Endothelial cell of umbilical vein (primary cell): ENCODE measurements around the gene PPP2R2D. TPM values are rescaled to one million over a fixed set of nuclear protein-coding genes. Genes with fewer than 3 reads are reported as not detected.

Experiments used
- BruUV-seq: library from RNA; stranded (reverse); fragments of 400-500 nt; replicated peaks from 2 replicates; lab custom pipeline; 2021; lab: Mats Ljungman, UMichigan
- CTCF ChIA-PET: fragments of 300-600, 350-600 bp; sonication (Branson Sonifier 250); formaldehyde crosslinking; loops from one replicate; lab custom pipeline; 2021; ENCODE audit warnings: antibody characterized with exemption, inconsistent platforms; lab: Charles Lee
- POLR2A ChIA-PET: fragments of 300-600, 350-600 bp; sonication (Branson Sonifier 250); formaldehyde crosslinking; loops from one replicate; lab custom pipeline; 2021; ENCODE audit warnings: antibody characterized with exemption, inconsistent platforms; lab: Charles Lee
- DNase-seq: peaks from one replicate; pipeline ENCODE4 v3.0.0-alpha.2; 2011; ENCODE audit warnings: low read depth, low spot score
- FAIRE-seq: peaks from 2 replicates; lab custom pipeline; 2011; peaks lifted over from hg19 to GRCh38; lab: Jason Lieb, UNC
- H2AFZ ChIP-seq: 2 replicates; pipeline ENCODE4 v1.6.0; 2012; ENCODE audit warnings: low read depth, low read length, control low read depth, inconsistent platforms
- H3K27ac ChIP-seq: 2 replicates; pipeline ENCODE4 v1.5.1; 2011; ENCODE audit warnings: low read depth, mild to moderate bottlenecking, control low read depth, low read length, moderate library complexity; ENCODE audit not compliant: insufficient read depth
- H3K27me3 ChIP-seq, 2 experiments: 2 replicates each; pipeline versions ENCODE4 v1.6.0 to v1.6.1; 2011; ENCODE audit warnings: low read length in 2 of 2, mixed read lengths in 1 of 2; ENCODE audit not compliant: control insufficient read depth in 2 of 2, insufficient read depth in 2 of 2
- H3K36me3 ChIP-seq, 2 experiments: 2 replicates in 1 of 2; 3 replicates in 1 of 2; pipeline ENCODE4 v1.5.1; 2011; ENCODE audit warnings: low read length in 2 of 2, mild to moderate bottlenecking in 1 of 2, moderate library complexity in 1 of 2; ENCODE audit not compliant: control insufficient read depth in 2 of 2, insufficient read depth in 2 of 2; ENCODE audit errors: extremely low read depth in 1 of 2
- H3K4me1 ChIP-seq: 3 replicates; pipeline ENCODE4 v1.5.1; 2011; ENCODE audit warnings: mild to moderate bottlenecking, low read length; ENCODE audit not compliant: control insufficient read depth, insufficient read depth; ENCODE audit errors: extremely low read depth
- H3K4me2 ChIP-seq: 2 replicates; pipeline ENCODE4 v1.6.1; 2011; ENCODE audit warnings: low read length, control low read depth, mixed read lengths; ENCODE audit not compliant: insufficient read depth
- H3K4me3 ChIP-seq, 3 experiments: fragments of 200-600 bp in 1 of 3; sonication (generic), shearing (Covaris generic) in 1 of 3; replicated peaks in 1 of 3; 2 replicates each; pipeline ENCODE4 v1.5.1; 2011 to 2016; ENCODE audit warnings: control low read depth in 3 of 3, low read length in 3 of 3, mild to moderate bottlenecking in 2 of 3, inconsistent platforms in 1 of 3, low read depth in 1 of 3, moderate library complexity in 1 of 3; ENCODE audit not compliant: insufficient read depth in 1 of 3
- H3K79me2 ChIP-seq: 2 replicates; pipeline ENCODE4 v1.6.0; 2012; ENCODE audit warnings: low read length, inconsistent platforms; ENCODE audit not compliant: control insufficient read depth, insufficient read depth
- H3K9ac ChIP-seq: replicated peaks from 2 replicates; pipeline ENCODE3; 2011; ENCODE audit warnings: low read length, control low read depth; ENCODE audit not compliant: insufficient read depth; ENCODE audit errors: extremely low read depth
- H3K9me1 ChIP-seq: replicated peaks from 3 replicates; pipeline ENCODE4 v1.6.0; 2011; ENCODE audit warnings: mild to moderate bottlenecking, low read length; ENCODE audit not compliant: control insufficient read depth, insufficient read depth; ENCODE audit errors: extremely low read depth
- H3K9me3 ChIP-seq: replicated peaks from 2 replicates; pipeline ENCODE4 v1.5.1; 2012; ENCODE audit warnings: low read length, inconsistent platforms; ENCODE audit not compliant: control insufficient read depth, insufficient read depth
- H4K20me1 ChIP-seq: replicated peaks from 2 replicates; pipeline ENCODE3; 2011; ENCODE audit warnings: mild to moderate bottlenecking, low read length; ENCODE audit not compliant: control insufficient read depth, insufficient read depth; ENCODE audit errors: extremely low read depth
- EZH2 ChIP-seq: IDR thresholded peaks from 2 replicates; pipeline ENCODE4 v1.6.1; 2012; ENCODE audit warnings: borderline replicate concordance, low read depth, mild to moderate bottlenecking, moderate library complexity, low read length, inconsistent platforms; ENCODE audit not compliant: severe bottlenecking
- MAX ChIP-seq: IDR thresholded peaks from 2 replicates; pipeline ENCODE4 v1.6.1; 2011; ENCODE audit not compliant: insufficient read depth, insufficient read length
- MYC ChIP-seq: IDR thresholded peaks from one replicate; pipeline ENCODE4 v1.6.1; 2011; ENCODE audit warnings: mild to moderate bottlenecking, low read depth, low read length
- dilution Hi-C: fragments of 300-500 bp; cut with MboI; formaldehyde crosslinking; loops from one replicate; pipeline ENCODE4 v1.15.0; 2019; ENCODE audit warnings: low sequenced_read_pairs; ENCODE audit not compliant: extremely low pct_ligation_motif_present
- intact Hi-C: fragments of 100-400 bp; cut with micrococcal nuclease; formaldehyde crosslinking; loops from one replicate; pipeline ENCODE4 v1.10.0; 2022
- polyA plus RNA-seq, 4 experiments: library from polyadenylated mRNA; depleted of rRNA in 3 of 4; stranded (reverse) in 3 of 4; unstranded in 1 of 4; fragments of >200 nt; gene quantifications; 2 replicates each; pipeline versions ENCODE4 v1.2.1 to v1.2.3, GENCODE V29; 2011 to 2012; ENCODE audit warnings: missing spikeins in 1 of 4
- total RNA-seq: library from RNA; stranded (reverse); gene quantifications from 2 replicates; pipeline ENCODE4 v1.2.3, GENCODE V29; 2021

PPP2R2D gene
- total and polyA plus RNA-seq, 2 donors (not counting 3 experiments of a cell fraction or from before 2014, with no cell fraction given), result 29.9 to 36.3 TPM

- peaks cover 99% of the 10 kb centered on the region for H3K79me2 ChIP-seq
- H3K9ac ChIP-seq, result no peak overlapping the region
- no peaks in the 10 kb centered on the region for H3K9me1 ChIP-seq
- DNase-seq (peak; percentile 30), FAIRE-seq (peak; percentile 72)
- intact Hi-C loops (no loop called here), dilution Hi-C loops (no loop called here)
- TF ChIP-seq EZH2, result no peak
- H2AFZ ChIP-seq, result no peak overlapping the region
- POLR2A ChIA-PET, result no interaction called here
- H3K27me3 ChIP-seq, result no peaks in the 10 kb centered on the region
- no peaks in the 10 kb centered on the region for H3K9me3 ChIP-seq
- peak overlapping the region; percentile 56 for H3K27ac ChIP-seq
- H3K4me2 ChIP-seq, result peak overlapping the region; percentile 37
- H3K36me3 ChIP-seq, result no peaks in the 10 kb centered on the region
- CTCF ChIA-PET, result interaction anchor here (1.0 to 1.3 kb wide), 2 partner anchors 19 to 94 kb away, joined by 3 read pairs; no protein-coding TSS in a partner anchor
- no TSS peak for BruUV-seq
- no peak overlapping the region for H3K4me3 ChIP-seq
- no peaks in the 10 kb centered on the region for H4K20me1 ChIP-seq
- peaks cover 38% of the 10 kb centered on the region for H3K4me1 ChIP-seq
Measured at GRCh38 chr10:131928248-131929095, 27.7 kb downstream of the PPP2R2D start.

GRCh38 chr10:131929122-131929845, 28.5 kb downstream of the PPP2R2D start:
- TF ChIP-seq EZH2 (no peak), MAX (no peak), MYC (no peak)
- no peak for DNase-seq
- ChIA-PET POLR2A (no interaction called here), CTCF (interaction anchor here (1.0 to 1.7 kb wide), 3 partner anchors 18 to 94 kb away, joined by 3 to 4 read pairs (median 3); no protein-coding TSS in a partner anchor)
- no peak for FAIRE-seq
- Histone ChIP-seq H3K36me3 (no peaks in the 10 kb centered on the region), H3K4me1 (peaks cover 38% of the 10 kb centered on the region), H3K4me2 (no peak overlapping the region), H2AFZ (no peak overlapping the region), H3K4me3 (no peak overlapping the region), H3K9me3 (no peaks in the 10 kb centered on the region), H4K20me1 (no peaks in the 10 kb centered on the region), H3K27ac (peak overlapping the region; percentile 56), H3K9ac (no peak overlapping the region), H3K79me2 (peaks cover 98% of the 10 kb centered on the region), H3K27me3 (no peaks in the 10 kb centered on the region), H3K9me1 (no peaks in the 10 kb centered on the region)
- dilution Hi-C loops, result no loop called here
- no TSS peak for BruUV-seq
- intact Hi-C loops, result no loop called here
